Measurements from ENCODE around the gene MTURN. TPM values are rescaled to one million over a fixed set of nuclear protein-coding genes. Genes with fewer than 3 reads are reported as not detected.

The MTURN gene
- total and polyA plus RNA-seq, 9 of the 15 experiments (the other 6 are each of a cell fraction or from before 2014, with no cell fraction given) = 0.94 to 14.8 (median 6.4) TPM

DNA sequence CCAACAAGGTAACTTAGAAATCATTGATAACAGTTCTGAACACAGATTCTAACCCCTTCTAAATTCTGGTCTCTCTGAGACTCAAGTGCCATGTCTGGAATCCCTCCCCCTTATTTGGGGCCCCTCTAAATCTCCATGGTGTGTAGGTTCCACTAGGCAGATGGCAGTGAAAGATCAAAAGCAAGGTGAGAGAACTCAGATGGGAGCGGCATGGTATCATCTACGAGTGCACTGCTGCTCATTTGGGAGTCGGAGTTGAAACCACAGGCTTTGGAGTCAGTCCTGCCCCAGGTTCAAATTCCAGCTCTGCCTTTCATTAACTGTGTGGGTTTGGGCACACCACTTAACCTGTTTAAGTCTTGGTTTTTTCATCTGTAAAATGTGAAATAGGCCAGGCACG lies 72.6 kb downstream of the MTURN start (continued):
- TF ChIP-seq RFX5 (IDR thresholded peaks at IDR 0.05; ENCODE audit: low read depth, low read length) (no peak), ZNF24 (IDR thresholded peaks at IDR 0.05) (no peak), SMARCB1 (IDR thresholded peaks at IDR 0.05; ENCODE audit: insufficient read length, low read depth) (no peak), YBX1 (IDR thresholded peaks at IDR 0.05) (no peak), ZNF384 (IDR thresholded peaks at IDR 0.05; ENCODE audit: low read depth, low read length) (no peak), XRCC3 (IDR thresholded peaks at IDR 0.05) (no peak), E2F3 (CRISPR knock-in tag; IDR thresholded peaks at IDR 0.05) (no peak), L3MBTL2 (IDR thresholded peaks at IDR 0.05) (no peak)

DNA sequence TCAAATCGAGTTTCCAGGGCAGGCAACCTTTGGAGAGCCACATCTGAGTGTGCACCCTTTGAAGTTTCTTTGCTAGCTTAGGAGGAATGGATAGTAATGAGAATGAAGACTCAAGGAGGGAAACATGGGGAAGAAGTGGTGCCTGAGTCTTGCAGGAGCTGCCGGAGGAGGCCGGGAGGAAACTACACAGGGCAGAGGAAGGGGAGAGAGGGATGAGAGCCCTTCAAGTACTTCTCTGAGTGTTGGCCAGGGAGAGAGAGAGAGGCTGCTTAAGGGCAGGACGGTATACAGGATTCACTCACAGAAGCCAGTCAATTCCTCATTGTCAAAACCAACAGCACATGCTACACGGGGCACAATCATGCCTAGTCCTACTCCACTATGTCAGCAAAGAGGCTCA lies 75.2 kb downstream of the MTURN start:
- ATAC-seq (no peak), FAIRE-seq (no peak), DNase-seq (ENCODE audit: extremely low read depth in 1 of 4, low spot score in 3 of 4) (no peak)
- Histone ChIP-seq H3K79me2 (ENCODE audit: control insufficient read depth, insufficient read depth, low read length) (no peaks in the 10 kb centered on the region), H3K4me3 (no peak overlapping the region), H3K9me1 (ENCODE audit: control insufficient read depth, insufficient read depth, low read length) (no peaks in the 10 kb centered on the region), H3K4me1 (replicated peaks in 1 of 2; ENCODE audit: control insufficient read depth in 2 of 2, insufficient read depth in 2 of 2, low read length in 2 of 2) (no peaks in the 10 kb centered on the region), H3K36me3 (ENCODE audit: control insufficient read depth, insufficient read depth, low read length) (no peaks in the 10 kb centered on the region), H3K27ac (ENCODE audit: extremely low read depth, low read depth, low read length) (no peak overlapping the region), H3K27me3 (ENCODE audit: control insufficient read depth in 2 of 2, insufficient read depth in 2 of 2, low read length in 2 of 2) (peaks cover 29 to 58% of the 10 kb centered on the region in 2 experiments; a peak in 4 of 5 replicates), H3K9ac (ENCODE audit: insufficient read depth in 1 of 2, low read depth in 2 of 2, low read length in 2 of 2) (no peak overlapping the region), H3K4me2 (ENCODE audit: insufficient read depth, low read length) (no peak overlapping the region), H3K9me3 (replicated peaks; ENCODE audit: control insufficient read depth, insufficient read depth, low read depth, low read length) (no peaks in the 10 kb centered on the region), H4K20me1 (replicated peaks; ENCODE audit: control insufficient read depth, insufficient read depth, low read length) (no peaks in the 10 kb centered on the region), H2AFZ (ENCODE audit: low read depth, low read length) (no peak overlapping the region)
- WGBS (ENCODE audit: insufficient coverage, low coverage, missing lambda C conversion rate) = 4% methylated on average over 4 of the region's 5 CpGs
- BruUV-seq (replicated peaks) = no TSS peak
- in situ Hi-C loops (cut with MboI) = no loop called here
- CTCF ChIA-PET (ENCODE audit: low intra/inter-chr PET ratio) = no interaction called here
- TF ChIP-seq, protein P1, sequence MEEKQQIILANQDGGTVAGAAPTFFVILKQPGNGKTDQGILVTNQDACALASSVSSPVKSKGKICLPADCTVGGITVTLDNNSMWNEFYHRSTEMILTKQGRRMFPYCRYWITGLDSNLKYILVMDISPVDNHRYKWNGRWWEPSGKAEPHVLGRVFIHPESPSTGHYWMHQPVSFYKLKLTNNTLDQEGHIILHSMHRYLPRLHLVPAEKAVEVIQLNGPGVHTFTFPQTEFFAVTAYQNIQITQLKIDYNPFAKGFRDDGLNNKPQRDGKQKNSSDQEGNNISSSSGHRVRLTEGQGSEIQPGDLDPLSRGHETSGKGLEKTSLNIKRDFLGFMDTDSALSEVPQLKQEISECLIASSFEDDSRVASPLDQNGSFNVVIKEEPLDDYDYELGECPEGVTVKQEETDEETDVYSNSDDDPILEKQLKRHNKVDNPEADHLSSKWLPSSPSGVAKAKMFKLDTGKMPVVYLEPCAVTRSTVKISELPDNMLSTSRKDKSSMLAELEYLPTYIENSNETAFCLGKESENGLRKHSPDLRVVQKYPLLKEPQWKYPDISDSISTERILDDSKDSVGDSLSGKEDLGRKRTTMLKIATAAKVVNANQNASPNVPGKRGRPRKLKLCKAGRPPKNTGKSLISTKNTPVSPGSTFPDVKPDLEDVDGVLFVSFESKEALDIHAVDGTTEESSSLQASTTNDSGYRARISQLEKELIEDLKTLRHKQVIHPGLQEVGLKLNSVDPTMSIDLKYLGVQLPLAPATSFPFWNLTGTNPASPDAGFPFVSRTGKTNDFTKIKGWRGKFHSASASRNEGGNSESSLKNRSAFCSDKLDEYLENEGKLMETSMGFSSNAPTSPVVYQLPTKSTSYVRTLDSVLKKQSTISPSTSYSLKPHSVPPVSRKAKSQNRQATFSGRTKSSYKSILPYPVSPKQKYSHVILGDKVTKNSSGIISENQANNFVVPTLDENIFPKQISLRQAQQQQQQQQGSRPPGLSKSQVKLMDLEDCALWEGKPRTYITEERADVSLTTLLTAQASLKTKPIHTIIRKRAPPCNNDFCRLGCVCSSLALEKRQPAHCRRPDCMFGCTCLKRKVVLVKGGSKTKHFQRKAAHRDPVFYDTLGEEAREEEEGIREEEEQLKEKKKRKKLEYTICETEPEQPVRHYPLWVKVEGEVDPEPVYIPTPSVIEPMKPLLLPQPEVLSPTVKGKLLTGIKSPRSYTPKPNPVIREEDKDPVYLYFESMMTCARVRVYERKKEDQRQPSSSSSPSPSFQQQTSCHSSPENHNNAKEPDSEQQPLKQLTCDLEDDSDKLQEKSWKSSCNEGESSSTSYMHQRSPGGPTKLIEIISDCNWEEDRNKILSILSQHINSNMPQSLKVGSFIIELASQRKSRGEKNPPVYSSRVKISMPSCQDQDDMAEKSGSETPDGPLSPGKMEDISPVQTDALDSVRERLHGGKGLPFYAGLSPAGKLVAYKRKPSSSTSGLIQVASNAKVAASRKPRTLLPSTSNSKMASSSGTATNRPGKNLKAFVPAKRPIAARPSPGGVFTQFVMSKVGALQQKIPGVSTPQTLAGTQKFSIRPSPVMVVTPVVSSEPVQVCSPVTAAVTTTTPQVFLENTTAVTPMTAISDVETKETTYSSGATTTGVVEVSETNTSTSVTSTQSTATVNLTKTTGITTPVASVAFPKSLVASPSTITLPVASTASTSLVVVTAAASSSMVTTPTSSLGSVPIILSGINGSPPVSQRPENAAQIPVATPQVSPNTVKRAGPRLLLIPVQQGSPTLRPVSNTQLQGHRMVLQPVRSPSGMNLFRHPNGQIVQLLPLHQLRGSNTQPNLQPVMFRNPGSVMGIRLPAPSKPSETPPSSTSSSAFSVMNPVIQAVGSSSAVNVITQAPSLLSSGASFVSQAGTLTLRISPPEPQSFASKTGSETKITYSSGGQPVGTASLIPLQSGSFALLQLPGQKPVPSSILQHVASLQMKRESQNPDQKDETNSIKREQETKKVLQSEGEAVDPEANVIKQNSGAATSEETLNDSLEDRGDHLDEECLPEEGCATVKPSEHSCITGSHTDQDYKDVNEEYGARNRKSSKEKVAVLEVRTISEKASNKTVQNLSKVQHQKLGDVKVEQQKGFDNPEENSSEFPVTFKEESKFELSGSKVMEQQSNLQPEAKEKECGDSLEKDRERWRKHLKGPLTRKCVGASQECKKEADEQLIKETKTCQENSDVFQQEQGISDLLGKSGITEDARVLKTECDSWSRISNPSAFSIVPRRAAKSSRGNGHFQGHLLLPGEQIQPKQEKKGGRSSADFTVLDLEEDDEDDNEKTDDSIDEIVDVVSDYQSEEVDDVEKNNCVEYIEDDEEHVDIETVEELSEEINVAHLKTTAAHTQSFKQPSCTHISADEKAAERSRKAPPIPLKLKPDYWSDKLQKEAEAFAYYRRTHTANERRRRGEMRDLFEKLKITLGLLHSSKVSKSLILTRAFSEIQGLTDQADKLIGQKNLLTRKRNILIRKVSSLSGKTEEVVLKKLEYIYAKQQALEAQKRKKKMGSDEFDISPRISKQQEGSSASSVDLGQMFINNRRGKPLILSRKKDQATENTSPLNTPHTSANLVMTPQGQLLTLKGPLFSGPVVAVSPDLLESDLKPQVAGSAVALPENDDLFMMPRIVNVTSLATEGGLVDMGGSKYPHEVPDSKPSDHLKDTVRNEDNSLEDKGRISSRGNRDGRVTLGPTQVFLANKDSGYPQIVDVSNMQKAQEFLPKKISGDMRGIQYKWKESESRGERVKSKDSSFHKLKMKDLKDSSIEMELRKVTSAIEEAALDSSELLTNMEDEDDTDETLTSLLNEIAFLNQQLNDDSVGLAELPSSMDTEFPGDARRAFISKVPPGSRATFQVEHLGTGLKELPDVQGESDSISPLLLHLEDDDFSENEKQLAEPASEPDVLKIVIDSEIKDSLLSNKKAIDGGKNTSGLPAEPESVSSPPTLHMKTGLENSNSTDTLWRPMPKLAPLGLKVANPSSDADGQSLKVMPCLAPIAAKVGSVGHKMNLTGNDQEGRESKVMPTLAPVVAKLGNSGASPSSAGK (IDR thresholded peaks at IDR 0.05) = no peak
- TF ChIP-seq, protein P2, sequence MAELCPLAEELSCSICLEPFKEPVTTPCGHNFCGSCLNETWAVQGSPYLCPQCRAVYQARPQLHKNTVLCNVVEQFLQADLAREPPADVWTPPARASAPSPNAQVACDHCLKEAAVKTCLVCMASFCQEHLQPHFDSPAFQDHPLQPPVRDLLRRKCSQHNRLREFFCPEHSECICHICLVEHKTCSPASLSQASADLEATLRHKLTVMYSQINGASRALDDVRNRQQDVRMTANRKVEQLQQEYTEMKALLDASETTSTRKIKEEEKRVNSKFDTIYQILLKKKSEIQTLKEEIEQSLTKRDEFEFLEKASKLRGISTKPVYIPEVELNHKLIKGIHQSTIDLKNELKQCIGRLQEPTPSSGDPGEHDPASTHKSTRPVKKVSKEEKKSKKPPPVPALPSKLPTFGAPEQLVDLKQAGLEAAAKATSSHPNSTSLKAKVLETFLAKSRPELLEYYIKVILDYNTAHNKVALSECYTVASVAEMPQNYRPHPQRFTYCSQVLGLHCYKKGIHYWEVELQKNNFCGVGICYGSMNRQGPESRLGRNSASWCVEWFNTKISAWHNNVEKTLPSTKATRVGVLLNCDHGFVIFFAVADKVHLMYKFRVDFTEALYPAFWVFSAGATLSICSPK (IDR thresholded peaks at IDR 0.05; ENCODE audit: borderline replicate concordance) = no peak
- TF ChIP-seq ZNF24 (IDR thresholded peaks at IDR 0.05) (no peak), SNIP1 (IDR thresholded peaks at IDR 0.05; ENCODE audit: low read depth) (no peak)
- POLR2A ChIA-PET = no interaction called here
- intact Hi-C loops (cut with micrococcal nuclease) = no loop called here
